Rectal smooth muscle tissue (tissue), 1 donor: ENCODE results near the gene SUCNR1.
"Not testable (repeated sequence)": the region's sequence is repeated elsewhere in the genome, so short reads cannot be mapped to it uniquely, and the experiment has no call there.

Source experiments
- H3K27ac ChIP-seq: one replicate; pipeline ENCODE4 v1.7.0; 2013; ENCODE audit warnings: low read depth, low read length, inconsistent platforms
- H3K27me3 ChIP-seq: one replicate; pipeline ENCODE4 v1.7.0; 2013; ENCODE audit warnings: low read length; ENCODE audit not compliant: control insufficient read depth, insufficient read depth
- H3K36me3 ChIP-seq: one replicate; pipeline ENCODE4 v1.7.0; 2013; ENCODE audit warnings: low read length; ENCODE audit not compliant: control insufficient read depth, insufficient read depth
- H3K4me1 ChIP-seq: one replicate; pipeline ENCODE4 v1.7.0; 2013; ENCODE audit warnings: low read length; ENCODE audit not compliant: control insufficient read depth, insufficient read depth
- H3K4me3 ChIP-seq: one replicate; pipeline ENCODE4 v1.7.0; 2013; ENCODE audit warnings: low read length
- H3K9ac ChIP-seq: one replicate; pipeline ENCODE4 v1.7.0; 2013; ENCODE audit warnings: low read length

Gene SUCNR1

DNA sequence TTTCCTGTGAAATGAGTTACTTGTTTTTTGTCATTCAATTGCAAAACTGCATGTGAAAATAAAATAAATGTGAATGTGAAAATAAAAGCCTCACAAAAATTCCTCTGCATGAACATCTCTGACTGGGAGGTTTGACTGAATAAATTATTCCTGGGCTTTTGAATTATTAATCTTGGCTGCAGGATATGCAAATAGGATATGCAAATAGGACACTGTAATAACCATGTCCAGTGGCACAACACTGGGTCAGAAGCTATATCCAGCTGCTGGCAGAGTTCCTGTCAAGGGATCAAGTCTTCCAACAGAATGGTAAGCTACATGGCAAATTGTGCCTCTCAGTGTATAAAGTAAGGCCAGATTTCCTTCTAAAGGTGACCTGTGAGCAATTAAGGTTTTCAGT, at the start of gene SUCNR1:
Gene SUCNR1, plus strand, starts transcription at position 246 of the 400 bp plus-strand sequence. CDS start 6,250 bp downstream, outside the sequence.
- Histone ChIP-seq H3K4me3 (no peak within 1 kb of the TSS), H3K4me1 (peaks cover 3% of the 10 kb centered on the region), H3K9ac (no peak within 1 kb of the TSS), H3K36me3 (no peaks in the 10 kb centered on the region), H3K27me3 (no peaks in the 10 kb centered on the region), H3K27ac (no peak within 1 kb of the TSS)

- Histone ChIP-seq H3K4me3 (no peak overlapping the region), H3K36me3 (no peaks in the 10 kb centered on the region), H3K27ac (no peak overlapping the region), H3K9ac (no peak overlapping the region), H3K4me1 (no peaks in the 10 kb centered on the region), H3K27me3 (no peaks in the 10 kb centered on the region)
Measured at GRCh38 chr3:151827816-151828215, 45.6 kb upstream of the SUCNR1 start.

- H3K36me3 ChIP-seq = no peaks in the 10 kb centered on the region
- no peaks in the 10 kb centered on the region for H3K4me1 ChIP-seq
- no peaks in the 10 kb centered on the region for H3K27me3 ChIP-seq
- no peak overlapping the region for H3K27ac ChIP-seq
- no peak overlapping the region for H3K9ac ChIP-seq
- H3K4me3 ChIP-seq = no peak overlapping the region
Measured at GRCh38 chr3:151835751-151836525, 37.5 kb upstream of the SUCNR1 start.

DNA sequence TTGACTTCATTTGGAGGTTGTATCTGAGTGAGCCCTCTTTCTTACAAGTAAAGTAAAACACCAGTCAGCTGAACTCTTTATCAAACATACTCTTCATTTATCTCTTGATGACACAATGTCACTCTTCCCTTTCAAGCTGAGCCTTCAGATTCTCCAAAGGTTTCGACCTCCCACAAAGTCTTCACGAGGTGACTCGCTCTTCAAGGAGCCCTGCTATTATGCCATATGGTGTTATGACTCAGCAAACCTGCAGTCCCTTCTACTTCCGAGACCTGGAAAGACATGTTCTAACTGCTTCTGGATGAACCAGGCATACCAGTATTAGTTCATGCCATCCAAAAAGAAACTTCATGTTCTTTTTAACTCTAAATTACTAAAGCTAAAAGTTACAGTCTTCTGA, 36.4 kb upstream of the SUCNR1 start:
- Histone ChIP-seq H3K27ac (no peak overlapping the region), H3K9ac (no peak overlapping the region)

GRCh38 chr3:151838574-151839312, 34.7 kb upstream of the SUCNR1 start:
- Histone ChIP-seq H3K4me1 (no peaks in the 10 kb centered on the region), H3K36me3 (no peaks in the 10 kb centered on the region), H3K4me3 (no peak overlapping the region), H3K27ac (no peak overlapping the region), H3K9ac (no peak overlapping the region), H3K27me3 (no peaks in the 10 kb centered on the region)

More for the DNA sequence above, 36.4 kb upstream of the SUCNR1 start:
- no peaks in the 10 kb centered on the region for H3K4me1 ChIP-seq
- no peaks in the 10 kb centered on the region for H3K27me3 ChIP-seq
- no peaks in the 10 kb centered on the region for H3K36me3 ChIP-seq
- no peak overlapping the region for H3K4me3 ChIP-seq

- no peaks in the 10 kb centered on the region for H3K27me3 ChIP-seq
- H3K4me1 ChIP-seq = no peaks in the 10 kb centered on the region
- H3K27ac ChIP-seq = no peak overlapping the region
- no peak overlapping the region for H3K4me3 ChIP-seq
- no peak overlapping the region for H3K9ac ChIP-seq
- H3K36me3 ChIP-seq = no peaks in the 10 kb centered on the region
Measured at GRCh38 chr3:151839313-151839631, 34.2 kb upstream of the SUCNR1 start.

- no peaks in the 10 kb centered on the region for H3K4me1 ChIP-seq
- H3K27me3 ChIP-seq = no peaks in the 10 kb centered on the region
- no peaks in the 10 kb centered on the region for H3K36me3 ChIP-seq
- H3K9ac ChIP-seq = no peak overlapping the region
- H3K27ac ChIP-seq = no peak overlapping the region
- no peak overlapping the region for H3K4me3 ChIP-seq
Measured at GRCh38 chr3:151841801-151842200, 31.6 kb upstream of the SUCNR1 start.

DNA sequence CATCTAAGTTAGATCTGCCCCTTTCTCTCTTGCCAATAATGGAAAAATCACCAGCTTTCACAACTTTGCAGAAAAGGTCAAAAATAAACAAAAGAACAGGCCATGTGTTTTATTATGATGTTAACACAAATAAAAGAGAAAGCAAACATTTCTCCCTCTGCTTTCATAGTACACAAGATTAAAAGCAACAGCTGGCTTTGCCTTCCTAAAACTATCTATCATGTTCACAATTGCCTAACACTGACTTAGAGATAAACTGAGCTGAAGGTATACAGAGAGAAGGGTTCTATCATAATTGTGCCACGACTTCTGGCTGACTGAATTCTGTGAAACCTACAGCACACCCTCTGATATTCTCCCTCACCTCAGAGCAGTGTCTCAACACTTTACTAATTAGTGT, 30.2 kb upstream of the SUCNR1 start:
- H3K27me3 ChIP-seq = no peaks in the 10 kb centered on the region
- no peak overlapping the region for H3K27ac ChIP-seq
- no peaks in the 10 kb centered on the region for H3K4me1 ChIP-seq
- no peak overlapping the region for H3K4me3 ChIP-seq
- H3K36me3 ChIP-seq = no peaks in the 10 kb centered on the region
- no peak overlapping the region for H3K9ac ChIP-seq

DNA sequence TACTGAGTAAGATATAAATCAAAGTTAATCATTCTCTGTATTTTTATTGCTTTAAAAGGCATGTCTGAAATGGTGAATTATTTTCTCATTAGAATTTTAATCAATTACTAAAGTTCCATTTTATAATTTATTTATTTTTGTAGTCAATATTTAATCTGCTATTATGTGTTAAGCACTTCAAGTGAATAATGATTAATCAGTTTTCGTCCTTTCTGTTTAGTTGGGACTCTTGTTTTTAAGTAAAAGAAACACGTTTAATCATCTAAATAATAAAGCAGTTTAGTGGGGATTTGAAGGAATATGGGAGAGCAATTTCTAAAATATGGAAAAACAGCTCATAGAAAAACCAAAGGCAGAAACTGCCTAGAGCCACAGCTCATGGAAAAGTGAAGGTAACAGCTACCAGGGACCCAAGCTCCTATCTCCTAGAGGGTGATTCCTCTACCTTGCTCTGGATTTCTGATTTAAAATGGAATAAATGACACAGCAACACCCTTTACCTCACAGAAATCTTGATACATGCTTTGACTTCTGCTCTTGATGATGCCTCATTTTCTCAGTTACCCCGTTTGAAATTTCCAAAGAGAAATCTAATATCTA, 28.0 kb upstream of the SUCNR1 start:
- no peak overlapping the region for H3K9ac ChIP-seq
- H3K4me1 ChIP-seq = no peaks in the 10 kb centered on the region
- no peak overlapping the region for H3K4me3 ChIP-seq

GRCh38 chr3:151850065-151850464, 23.4 kb upstream of the SUCNR1 start:
- not testable (repeated sequence) for H3K27ac ChIP-seq, H3K4me3 ChIP-seq, H3K4me1 ChIP-seq

More for the DNA sequence above, 28.0 kb upstream of the SUCNR1 start:
- H3K36me3 ChIP-seq = no peaks in the 10 kb centered on the region
- no peaks in the 10 kb centered on the region for H3K27me3 ChIP-seq
- H3K27ac ChIP-seq = no peak overlapping the region

DNA sequence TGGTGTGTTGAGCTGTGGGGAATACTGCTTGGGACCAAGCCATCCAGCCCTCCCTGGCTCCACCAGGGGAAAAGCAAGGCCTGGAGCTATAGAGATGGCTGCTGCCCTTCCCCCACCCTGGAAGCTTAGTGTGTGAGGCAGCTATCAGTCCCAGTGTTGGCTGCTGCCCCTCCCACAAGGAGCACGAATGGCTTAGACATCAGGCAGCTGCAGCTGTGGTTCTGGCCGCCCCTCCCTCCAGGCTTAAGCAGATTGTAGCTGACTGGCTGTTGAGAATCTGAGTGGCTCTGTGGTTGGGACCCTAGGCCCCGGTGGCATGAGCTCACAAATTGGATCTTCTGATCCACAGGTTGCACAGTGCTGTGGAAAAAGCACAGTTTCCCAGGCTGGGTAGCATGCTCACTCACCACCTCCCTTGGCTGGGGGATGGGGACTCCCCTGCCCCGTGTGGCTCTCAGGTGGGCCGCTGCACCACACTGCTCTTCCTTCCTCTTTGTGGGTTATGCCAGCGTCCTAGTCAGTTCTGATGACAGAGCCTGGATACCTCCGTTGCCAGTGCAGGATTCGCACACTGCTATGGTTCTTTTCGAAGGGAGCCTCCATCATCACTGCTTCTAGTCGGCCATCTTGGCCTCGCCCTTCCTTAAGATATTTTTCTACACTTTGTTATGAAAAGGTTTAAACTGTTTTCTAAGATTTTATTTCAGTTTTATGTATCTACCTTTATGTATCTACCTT, 21.2 kb upstream of the SUCNR1 start:
- Histone ChIP-seq H3K27me3 (no peaks in the 10 kb centered on the region), H3K9ac (no peak overlapping the region), H3K27ac (no peak overlapping the region), H3K4me3 (no peak overlapping the region), H3K4me1 (no peaks in the 10 kb centered on the region), H3K36me3 (no peaks in the 10 kb centered on the region)

More at GRCh38 chr3:151850065-151850464, 23.4 kb upstream of the SUCNR1 start:
- H3K9ac ChIP-seq, H3K27me3 ChIP-seq, H3K36me3 ChIP-seq: not testable (repeated sequence)

DNA sequence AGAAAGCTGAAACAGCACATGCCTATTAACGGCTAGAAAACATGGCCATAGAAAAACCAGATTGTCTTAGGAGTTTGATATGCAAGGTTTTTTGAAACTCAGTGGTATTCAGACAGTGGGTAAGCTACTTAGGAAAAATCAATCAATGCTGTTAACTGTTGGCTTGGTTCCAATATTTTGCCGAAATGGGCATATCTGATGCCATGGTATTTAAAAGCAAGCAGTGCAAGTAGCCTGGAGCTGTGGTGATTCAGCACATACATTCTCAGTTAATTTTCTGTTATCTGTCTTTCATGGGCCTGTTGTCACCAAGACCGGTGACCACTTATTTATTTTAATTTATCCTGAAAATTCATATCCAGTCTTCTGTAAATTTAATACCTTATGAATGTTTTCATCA, 17.3 kb upstream of the SUCNR1 start:
- H3K27ac ChIP-seq = no peak overlapping the region
- H3K4me1 ChIP-seq = peaks cover 12% of the 10 kb centered on the region
- H3K27me3 ChIP-seq = no peaks in the 10 kb centered on the region
- no peak overlapping the region for H3K9ac ChIP-seq
- no peak overlapping the region for H3K4me3 ChIP-seq
- no peaks in the 10 kb centered on the region for H3K36me3 ChIP-seq
